Right atrium auricular region (tissue), 2 donors: ENCODE results near the gene CD300LB. TPM values are rescaled to one million over a fixed set of nuclear protein-coding genes. Genes with fewer than 3 reads are reported as not detected.

Source experiments
- DNase-seq: peaks from one replicate; pipeline ENCODE4 v3.0.0-alpha.2; 2019; ENCODE audit warnings: low spot score
- H3K27ac ChIP-seq, 2 donors: fragments of 200-600 bp; sonication (generic); 1 replicate in 1 of 2; 2 replicates in 1 of 2; pipeline ENCODE4 v1.5.1; 2016 to 2019
- H3K27me3 ChIP-seq, 2 donors: fragments of 200-600 bp; sonication (generic); one replicate each; pipeline versions ENCODE4 v1.5.1 to v1.6.0; 2017 to 2019
- H3K36me3 ChIP-seq: fragments of 200-600 bp; sonication (generic); one replicate; pipeline ENCODE4 v1.5.1; 2016
- H3K4me1 ChIP-seq, 2 donors: fragments of 200-600 bp; sonication (generic); one replicate each; pipeline versions ENCODE4 v1.5.1 to v1.6.0; 2017 to 2019
- H3K4me3 ChIP-seq, 2 donors: fragments of 200-600 bp; sonication (generic); 1 replicate in 1 of 2; 2 replicates in 1 of 2; pipeline ENCODE4 v1.5.1; 2017 to 2019; ENCODE audit warnings: mild to moderate bottlenecking in 1 of 2, moderate library complexity in 1 of 2
- H3K9me3 ChIP-seq, 2 donors: fragments of 200-600 bp; sonication (generic); one replicate each; pipeline ENCODE4 v1.5.1; 2019
- CTCF ChIP-seq, 2 donors: fragments of 200-600 bp; sonication (generic); IDR thresholded peaks; one replicate each; pipeline ENCODE4 v1.5.1; 2019; ENCODE audit warnings: antibody characterized with exemption in 2 of 2
- total RNA-seq, 2 donors: library from RNA; depleted of rRNA; stranded (reverse); fragments of >200 nt; gene quantifications; one replicate each; pipeline ENCODE4 v1.1.0, GENCODE V29; 2016

Gene CD300LB
- total RNA-seq, 2 donors from 2014 or later: 0.31 TPM; not detected in 1

- Histone ChIP-seq H3K27me3 (no peaks in the 10 kb centered on the region), H3K4me3 (no peak overlapping the region), H3K27ac (no peak overlapping the region), H3K9me3 (no peaks in the 10 kb centered on the region), H3K36me3 (no peaks in the 10 kb centered on the region), H3K4me1 (no peaks in the 10 kb centered on the region)
- TF ChIP-seq CTCF (IDR thresholded peaks at IDR 0.05): no peak
- no peak for DNase-seq
Observed at GRCh38 chr17:74484066-74484465, 47.2 kb downstream of the CD300LB start.

GRCh38 chr17:74481621-74482020 lies 49.7 kb downstream of the CD300LB start:
- H3K9me3 ChIP-seq: no peaks in the 10 kb centered on the region
- no peaks in the 10 kb centered on the region for H3K27me3 ChIP-seq
- no peak for TF ChIP-seq CTCF (IDR thresholded peaks at IDR 0.05)
- H3K36me3 ChIP-seq: no peaks in the 10 kb centered on the region
- H3K4me1 ChIP-seq: no peaks in the 10 kb centered on the region
- no peak overlapping the region for H3K4me3 ChIP-seq
- no peak overlapping the region for H3K27ac ChIP-seq
- no peak for DNase-seq

- DNase-seq: no peak
- no peak overlapping the region for H3K4me3 ChIP-seq
- no peak overlapping the region for H3K27ac ChIP-seq
- TF ChIP-seq CTCF (IDR thresholded peaks at IDR 0.05): no peak
- H3K4me1 ChIP-seq: no peaks in the 10 kb centered on the region
- no peaks in the 10 kb centered on the region for H3K36me3 ChIP-seq
- H3K27me3 ChIP-seq: no peaks in the 10 kb centered on the region
- H3K9me3 ChIP-seq: peaks cover 0 to 11% of the 10 kb centered on the region in 2 donors
Observed at GRCh38 chr17:74480290-74480689, 51.0 kb downstream of the CD300LB start.

- Histone ChIP-seq H3K27me3 (no peaks in the 10 kb centered on the region), H3K4me1 (no peaks in the 10 kb centered on the region), H3K4me3 (no peak overlapping the region), H3K9me3 (peaks cover 0 to 13% of the 10 kb centered on the region in 2 donors), H3K36me3 (no peaks in the 10 kb centered on the region), H3K27ac (no peak overlapping the region)
- DNase-seq: no peak
- TF ChIP-seq CTCF (IDR thresholded peaks at IDR 0.05): no peak
Observed at GRCh38 chr17:74478420-74479100, 52.7 kb downstream of the CD300LB start.

- no peaks in the 10 kb centered on the region for H3K27me3 ChIP-seq
- H3K4me3 ChIP-seq: no peak overlapping the region
- no peak overlapping the region for H3K27ac ChIP-seq
- no peak for DNase-seq
- no peaks in the 10 kb centered on the region for H3K4me1 ChIP-seq
- no peaks in the 10 kb centered on the region for H3K36me3 ChIP-seq
- peaks cover 0 to 13% of the 10 kb centered on the region in 2 donors for H3K9me3 ChIP-seq
- TF ChIP-seq CTCF (IDR thresholded peaks at IDR 0.05): no peak
Observed at GRCh38 chr17:74477411-74477810, 53.9 kb downstream of the CD300LB start.

GRCh38 chr17:74475189-74475588 lies 56.1 kb downstream of the CD300LB start:
- no peaks in the 10 kb centered on the region for H3K36me3 ChIP-seq
- H3K4me3 ChIP-seq: no peak overlapping the region
- no peak for TF ChIP-seq CTCF (IDR thresholded peaks at IDR 0.05)
- peaks cover 0 to 13% of the 10 kb centered on the region in 2 donors for H3K9me3 ChIP-seq
- H3K27me3 ChIP-seq: no peaks in the 10 kb centered on the region
- H3K27ac ChIP-seq: no peak overlapping the region
- no peak for DNase-seq
- H3K4me1 ChIP-seq: no peaks in the 10 kb centered on the region
